HG02981 (cell line): Measurements from ENCODE around the gene C11orf58.
A peak's percentile ranks its signal among the peaks of the same experiment; 100 is the strongest.

Source experiments
- ATAC-seq: cut with Tn5 transposase; IDR thresholded peaks from one replicate; pipeline ENCODE4 v1.9.1; 2021; ENCODE audit warnings: mild to moderate bottlenecking, moderate library complexity; ENCODE audit not compliant: unreplicated experiment

Gene C11orf58

GRCh38 chr11:16784097-16784496 lies 45.6 kb downstream of the C11orf58 start:
- ATAC-seq, result no peak

- no peak for ATAC-seq
Observed at GRCh38 chr11:16784666-16785065, 46.2 kb downstream of the C11orf58 start.

DNA sequence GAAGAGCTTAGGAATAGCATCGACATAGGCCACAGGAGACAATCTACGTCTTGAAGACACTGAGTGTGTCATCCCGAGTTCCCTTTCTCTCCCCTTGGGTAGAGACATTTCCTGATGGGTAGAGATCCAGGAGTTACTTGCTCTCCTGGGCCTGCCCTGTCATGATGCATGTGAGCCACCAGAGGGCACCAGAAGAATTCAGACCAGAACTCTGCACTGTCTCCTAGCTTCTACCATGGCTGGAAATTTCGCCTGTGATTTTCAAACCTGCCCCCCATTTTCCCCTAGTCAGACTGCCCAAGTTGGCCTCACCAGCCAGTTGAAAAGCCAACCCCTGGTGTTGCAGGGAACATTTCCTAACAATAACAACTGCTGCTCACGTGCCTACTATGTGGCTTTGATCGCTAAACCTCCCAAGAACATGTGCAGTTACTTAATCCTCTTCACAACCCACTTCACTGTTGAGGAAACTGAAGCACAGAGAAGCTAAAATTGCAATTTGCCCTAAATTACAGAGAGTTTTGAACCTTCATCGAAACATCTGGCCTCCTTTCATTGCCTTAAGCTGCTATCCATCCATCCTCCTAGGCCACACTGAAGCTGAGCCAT lies 47.2 kb downstream of the C11orf58 start:
- ATAC-seq, result peak; percentile 85

DNA sequence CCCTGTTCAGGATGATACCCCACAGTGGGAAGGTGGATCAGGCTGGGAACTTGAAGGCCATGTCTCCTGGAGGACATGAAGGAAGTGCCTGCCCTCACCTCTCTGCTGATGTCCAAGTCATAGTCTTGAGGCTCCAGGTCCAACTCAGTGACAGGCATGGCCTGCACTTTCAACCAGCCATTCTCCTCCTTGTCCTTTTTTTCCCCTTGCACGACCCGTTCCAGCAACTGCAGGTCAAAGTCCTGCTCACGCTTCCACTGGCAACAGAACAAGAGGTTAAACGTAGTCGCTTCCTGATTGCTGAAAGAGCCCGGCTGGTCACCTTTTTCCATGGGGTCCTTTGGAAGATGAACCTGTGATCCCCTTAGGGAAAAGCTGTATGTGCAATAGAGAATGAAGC lies 47.7 kb downstream of the C11orf58 start:
- ATAC-seq, result no peak

DNA sequence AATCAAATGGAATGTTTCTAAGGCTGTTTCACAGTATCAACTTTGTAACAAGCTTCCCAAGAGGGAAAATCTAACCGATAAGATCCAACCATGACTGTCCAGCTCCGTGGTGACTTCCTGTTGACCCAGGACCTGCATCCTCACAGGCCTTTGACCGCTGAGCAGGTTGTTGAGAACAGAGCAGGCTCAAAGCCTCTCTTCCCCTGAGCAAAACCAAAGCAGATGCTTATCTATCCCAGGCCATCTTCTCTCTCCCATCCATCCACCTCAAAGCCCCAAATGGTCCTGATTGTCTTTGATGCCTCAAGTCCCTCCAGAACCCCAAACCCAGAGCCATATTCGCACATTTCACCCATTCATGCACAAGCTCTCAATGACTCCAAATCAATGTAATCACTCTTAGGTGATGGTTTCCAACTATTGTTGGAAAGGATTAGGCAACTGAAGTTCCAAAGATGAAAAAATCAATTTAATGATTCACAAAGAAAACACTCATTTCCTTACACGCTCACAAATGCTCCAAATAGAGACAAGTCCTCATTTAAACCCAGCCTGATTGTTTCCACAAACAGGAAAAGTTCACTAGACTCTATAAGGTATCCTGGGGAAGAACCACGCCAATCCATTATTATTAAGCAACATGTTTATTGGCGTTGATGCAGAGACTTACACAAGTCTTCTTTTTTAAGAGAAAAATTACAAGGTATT lies 48.7 kb downstream of the C11orf58 start:
- no peak for ATAC-seq

GRCh38 chr11:16788141-16789062 lies 50.0 kb downstream of the C11orf58 start:
- no peak for ATAC-seq

DNA sequence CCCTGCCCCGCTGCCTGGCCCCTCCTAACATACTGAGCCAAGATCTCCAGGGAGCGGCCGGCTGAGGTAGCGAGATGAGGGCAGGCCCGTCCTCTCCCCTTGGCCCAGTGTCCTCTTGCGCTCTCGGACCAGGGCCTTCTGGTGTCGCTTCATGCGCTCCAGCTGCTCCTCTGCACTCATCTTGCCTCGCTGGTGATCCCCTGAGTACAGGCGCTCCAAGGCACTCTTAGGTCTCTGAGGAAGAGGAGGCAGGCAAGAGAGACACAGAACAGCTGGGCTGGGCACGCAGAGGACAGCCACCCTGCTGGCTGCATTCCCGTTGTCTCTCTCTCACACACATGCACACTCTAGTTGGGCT lies 50.6 kb downstream of the C11orf58 start:
- ATAC-seq, result no peak

- no peak for ATAC-seq
Observed at GRCh38 chr11:16789560-16790485, 51.4 kb downstream of the C11orf58 start.

DNA sequence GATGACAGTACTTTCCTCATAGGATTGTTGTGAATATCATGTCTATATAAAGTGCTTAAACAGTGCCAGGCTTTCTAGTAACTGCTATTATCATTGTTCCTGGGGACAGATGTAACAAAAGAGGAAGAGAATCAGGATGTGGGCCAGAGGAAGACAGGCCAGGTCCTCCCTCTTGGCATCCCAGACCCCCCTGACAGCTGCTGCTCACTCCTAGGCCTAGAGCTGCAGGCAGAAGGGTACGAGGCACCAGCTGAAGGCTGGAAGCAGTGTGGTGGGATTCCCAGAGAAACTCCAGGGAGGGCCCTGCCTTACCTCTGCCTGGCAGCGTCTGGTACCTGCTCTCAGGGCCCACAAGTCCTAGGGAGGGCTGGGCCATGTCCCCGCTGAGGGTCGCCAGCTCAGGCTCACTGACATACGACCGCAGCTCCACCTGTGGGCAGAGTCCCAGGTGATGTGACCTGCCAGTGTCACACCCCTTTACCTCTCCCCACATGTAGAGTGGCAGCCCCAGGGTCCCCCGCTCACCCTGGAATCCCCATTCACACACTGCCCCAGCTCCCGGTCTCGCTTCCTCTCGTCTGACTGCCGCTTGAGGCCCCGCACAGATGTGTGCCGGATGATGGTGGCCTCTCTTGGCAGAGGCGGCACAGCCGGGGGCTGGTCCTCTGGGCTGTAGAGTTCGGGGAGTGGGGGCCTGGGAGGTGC lies 52.2 kb downstream of the C11orf58 start:
- no peak for ATAC-seq

DNA sequence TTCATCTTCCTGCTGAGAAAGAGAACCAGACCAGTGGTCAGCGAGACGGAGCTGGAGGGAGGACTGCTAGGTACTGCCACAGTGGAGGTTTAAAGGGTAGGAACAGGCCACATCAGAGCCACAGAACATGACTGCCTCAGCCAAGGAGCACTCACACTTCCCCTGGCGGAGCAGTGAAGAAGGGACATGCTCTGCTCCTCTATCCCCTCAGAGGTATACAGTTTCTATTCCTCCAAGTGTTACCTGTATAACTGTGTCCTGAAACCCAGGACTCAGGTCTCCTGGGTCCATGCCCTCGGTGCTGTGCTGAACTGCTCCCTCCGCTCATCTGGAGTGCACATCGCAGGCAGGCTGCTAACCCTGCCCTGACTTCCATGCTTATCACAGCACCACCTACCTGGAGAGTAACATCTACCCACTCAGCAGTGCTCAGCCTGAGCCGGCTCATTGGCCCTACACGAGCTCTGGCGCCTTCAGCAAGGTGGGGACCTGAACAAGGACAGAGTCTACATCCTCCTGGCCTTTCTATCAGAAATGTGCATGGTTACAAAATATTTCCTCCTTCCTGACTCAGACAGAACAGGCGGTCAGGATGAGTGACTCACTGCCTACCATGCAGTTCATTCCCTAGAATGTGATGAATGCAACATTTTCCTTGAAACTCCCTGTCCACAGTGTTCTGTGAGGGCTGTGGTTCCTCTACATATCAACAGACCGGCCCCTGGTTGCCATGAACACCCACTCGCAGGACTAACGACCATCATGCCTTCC lies 52.9 kb downstream of the C11orf58 start:
- no peak for ATAC-seq

GRCh38 chr11:16792426-16792825 lies 54.0 kb downstream of the C11orf58 start:
- ATAC-seq, result no peak

DNA sequence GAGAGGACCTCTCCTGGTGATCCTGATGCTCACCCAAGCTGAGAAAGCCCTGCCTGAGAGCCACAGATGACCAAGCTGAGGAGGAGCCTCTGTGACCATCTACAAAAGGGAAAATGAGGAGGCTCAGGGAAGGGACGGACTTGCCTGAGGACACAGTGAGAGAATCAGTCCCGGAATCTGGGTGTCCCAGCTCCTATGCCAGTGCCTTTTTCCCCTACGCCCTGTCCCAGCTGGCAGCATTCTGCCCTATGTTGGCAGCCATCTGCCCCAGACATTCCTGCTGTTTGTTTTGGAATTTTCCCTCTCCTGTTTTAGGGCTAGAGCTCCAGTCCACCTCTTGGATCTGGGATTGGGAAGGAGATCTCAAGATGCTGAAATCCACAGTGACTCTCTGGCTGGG lies 54.6 kb downstream of the C11orf58 start:
- ATAC-seq, result no peak

GRCh38 chr11:16793511-16793910 lies 55.1 kb downstream of the C11orf58 start:
- ATAC-seq, result no peak

GRCh38 chr11:16794047-16794818 lies 55.8 kb downstream of the C11orf58 start:
- ATAC-seq, result no peak

GRCh38 chr11:16795146-16795545 lies 56.7 kb downstream of the C11orf58 start:
- ATAC-seq, result no peak

DNA sequence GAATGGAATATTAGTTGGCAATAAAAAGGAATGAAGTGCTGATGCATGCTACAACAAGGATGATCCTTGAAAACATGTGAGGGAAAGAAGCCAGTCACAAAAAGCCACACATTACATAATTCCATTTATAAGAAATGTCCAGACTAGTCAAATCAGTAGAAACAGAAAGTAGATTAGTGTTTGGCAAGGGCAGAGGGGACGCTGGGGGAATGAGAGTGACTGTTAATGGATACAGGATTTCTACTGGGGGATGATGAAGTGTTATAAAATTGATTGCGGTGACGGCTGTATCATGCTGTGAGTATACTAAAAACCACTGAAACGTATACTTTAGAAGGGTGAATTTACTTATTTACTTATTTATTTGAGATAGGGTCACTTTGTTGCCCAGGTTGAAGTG lies 57.9 kb downstream of the C11orf58 start:
- no peak for ATAC-seq

GRCh38 chr11:16797776-16798175 lies 59.3 kb downstream of the C11orf58 start:
- no peak for ATAC-seq

GRCh38 chr11:16799221-16799620 lies 60.8 kb downstream of the C11orf58 start:
- ATAC-seq, result no peak

- no peak for ATAC-seq
Observed at GRCh38 chr11:16799890-16800289, 61.4 kb downstream of the C11orf58 start.
